A673 (cell line): ENCODE results near the gene LRCH1. TPM values are rescaled to one million over a fixed set of nuclear protein-coding genes. Genes with fewer than 3 reads are reported as not detected.

ENCODE experiments used
- BruUV-seq: library from RNA; stranded (reverse); fragments of 400-500 nt; replicated peaks from 2 replicates; lab custom pipeline; 2021; lab: Mats Ljungman, UMichigan
- CTCF ChIA-PET: fragments of 300-600 bp; sonication (Branson Sonifier 250); formaldehyde crosslinking; loops from one replicate; lab custom pipeline; 2022; ENCODE audit warnings: antibody characterized with exemption; lab: Charles Lee
- POLR2A ChIA-PET: fragments of 300-600 bp; sonication (Branson Sonifier 250); formaldehyde crosslinking; loops from one replicate; lab custom pipeline; 2022; ENCODE audit warnings: antibody characterized with exemption; ENCODE audit not compliant: low non-redundant PET; lab: Charles Lee
- DNase-seq: peaks from one replicate; pipeline ENCODE4 v3.0.0-alpha.2; 2015; ENCODE audit warnings: low spot score
- H3K27ac ChIP-seq: fragments of 200-600 bp; sonication (generic); 2 replicates; pipeline ENCODE4 v1.5.1; 2016; ENCODE audit warnings: mixed run types, low read depth, mild to moderate bottlenecking, mixed read lengths, antibody characterized with exemption, low read length; ENCODE audit not compliant: poor library complexity, severe bottlenecking
- H3K27me3 ChIP-seq: fragments of 200-600 bp; sonication (generic); replicated peaks from 2 replicates; pipeline ENCODE4 v1.6.1; 2017; ENCODE audit warnings: mixed run types, low read depth, mild to moderate bottlenecking, mixed read lengths, antibody characterized with exemption, low read length; ENCODE audit not compliant: insufficient read depth, poor library complexity
- H3K36me3 ChIP-seq: fragments of 200-600 bp; sonication (generic); 2 replicates; pipeline ENCODE4 v1.6.1; 2016; ENCODE audit warnings: mixed run types, mild to moderate bottlenecking, mixed read lengths, antibody characterized with exemption, low read length; ENCODE audit not compliant: insufficient read depth, poor library complexity, severe bottlenecking
- H3K4me1 ChIP-seq: fragments of 200-600 bp; sonication (generic); 2 replicates; pipeline ENCODE4 v1.6.1; 2017; ENCODE audit warnings: mixed run types, mild to moderate bottlenecking, mixed read lengths, antibody characterized with exemption, low read length; ENCODE audit not compliant: insufficient read depth, poor library complexity, severe bottlenecking
- H3K4me3 ChIP-seq: fragments of 200-600 bp; sonication (generic); 2 replicates; pipeline ENCODE4 v1.5.1; 2016; ENCODE audit warnings: low read depth, mixed run types, mild to moderate bottlenecking, mixed read lengths, low read length; ENCODE audit not compliant: poor library complexity, severe bottlenecking
- H3K9me3 ChIP-seq: fragments of 200-600 bp; sonication (generic); 2 replicates; pipeline ENCODE4 v1.6.1; 2016; ENCODE audit warnings: mixed run types, low read depth, mild to moderate bottlenecking, mixed read lengths, antibody characterized with exemption, low read length; ENCODE audit not compliant: poor library complexity, severe bottlenecking
- CTCF ChIP-seq: fragments of 300-800, 200-600 bp; sonication (generic); conservative IDR thresholded peaks from 2 replicates; pipeline ENCODE4 v1.5.1; 2017; ENCODE audit warnings: low read depth, mild to moderate bottlenecking, antibody characterized with exemption, low read length, moderate library complexity, mixed read lengths
- EZH2 ChIP-seq: fragments of 200-600 bp; sonication (generic); IDR thresholded peaks from 2 replicates; pipeline ENCODE4 v1.6.1; 2017; ENCODE audit warnings: borderline replicate concordance, low read depth, mild to moderate bottlenecking, mixed read lengths, antibody characterized with exemption, low read length; ENCODE audit not compliant: poor library complexity, severe bottlenecking
- intact Hi-C: fragments of 100-400 bp; cut with micrococcal nuclease; formaldehyde crosslinking; loops from one replicate; pipeline ENCODE4 v1.10.0; 2022; ENCODE audit not compliant: unreplicated experiment
- total RNA-seq: library from RNA; stranded (reverse); gene quantifications from 2 replicates; pipeline ENCODE4 v1.2.3, GENCODE V29; 2021

Gene LRCH1
- total RNA-seq, 1 experiment from 2014 or later, result 25.3 TPM

DNA sequence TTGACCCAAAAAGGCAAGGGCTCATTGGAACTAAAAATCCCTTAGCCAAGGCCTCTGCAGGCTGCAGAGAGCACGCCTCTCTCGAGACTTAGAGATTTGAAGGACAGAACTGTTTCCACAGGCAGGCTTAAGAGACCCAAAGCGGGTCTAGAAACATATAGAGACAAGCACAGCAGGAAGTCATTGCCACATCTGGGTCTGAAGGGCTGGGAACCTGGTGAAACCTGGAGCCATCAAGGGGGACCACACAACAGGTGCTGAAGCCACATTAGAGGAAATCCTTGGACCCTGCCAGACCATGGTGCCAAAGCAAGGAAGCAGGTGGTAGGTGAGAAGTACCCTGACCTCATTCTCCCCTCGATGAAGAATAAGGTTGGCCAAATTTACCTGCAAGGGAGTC, 33.8 kb upstream of the LRCH1 start:
- no peak for DNase-seq
- intact Hi-C loops, result no loop called here
- CTCF ChIA-PET, result no interaction called here
- H3K27ac ChIP-seq, result no peak overlapping the region
- no peaks in the 10 kb centered on the region for H3K36me3 ChIP-seq
- no peak overlapping the region for H3K4me3 ChIP-seq
- POLR2A ChIA-PET, result no interaction called here
- no peak for TF ChIP-seq CTCF
- no peak for TF ChIP-seq EZH2
- BruUV-seq, result no TSS peak
- H3K27me3 ChIP-seq, result no peaks in the 10 kb centered on the region
- peaks cover 8% of the 10 kb centered on the region for H3K9me3 ChIP-seq
- H3K4me1 ChIP-seq, result peaks cover 26% of the 10 kb centered on the region

DNA sequence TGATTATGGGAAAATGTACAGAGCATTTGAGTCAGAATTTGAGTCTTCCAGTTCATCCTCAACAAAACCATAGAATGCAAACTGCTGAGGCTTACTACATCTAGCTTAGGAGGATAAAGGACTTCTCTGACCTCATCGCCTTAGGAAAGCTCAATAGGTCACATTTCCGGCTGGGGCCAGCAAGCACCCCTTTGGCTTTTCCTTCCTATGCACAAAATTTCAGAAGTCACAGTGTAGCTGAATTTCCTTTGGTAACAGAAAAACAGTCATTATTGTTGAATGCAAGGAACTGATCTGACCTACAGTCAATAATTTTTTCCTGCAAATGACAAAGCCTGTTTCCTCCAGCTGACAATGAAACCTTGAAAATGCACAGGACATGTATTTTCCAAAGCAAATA, 32.8 kb upstream of the LRCH1 start:
- peaks cover 26% of the 10 kb centered on the region for H3K4me1 ChIP-seq
- ChIA-PET POLR2A (interaction anchor here (0.6 kb wide), 1 partner anchor 244 kb away, joined by 6 read pairs; no protein-coding TSS in a partner anchor), CTCF (no interaction called here)
- no peak overlapping the region for H3K27ac ChIP-seq
- no peaks in the 10 kb centered on the region for H3K36me3 ChIP-seq
- peaks cover 8% of the 10 kb centered on the region for H3K9me3 ChIP-seq
- no peaks in the 10 kb centered on the region for H3K27me3 ChIP-seq
- H3K4me3 ChIP-seq, result no peak overlapping the region
- no TSS peak for BruUV-seq
- no peak for DNase-seq
- TF ChIP-seq EZH2, result no peak
- no peak for TF ChIP-seq CTCF
- intact Hi-C loops, result no loop called here

GRCh38 chr13:46521486-46521885, 31.5 kb upstream of the LRCH1 start:
- H3K27me3 ChIP-seq, result no peaks in the 10 kb centered on the region
- TF ChIP-seq EZH2, result no peak
- TF ChIP-seq CTCF, result no peak
- BruUV-seq, result no TSS peak
- intact Hi-C loops, result no loop called here
- H3K27ac ChIP-seq, result no peak overlapping the region
- H3K4me3 ChIP-seq, result no peak overlapping the region
- peaks cover 8% of the 10 kb centered on the region for H3K9me3 ChIP-seq
- CTCF ChIA-PET, result no interaction called here
- POLR2A ChIA-PET, result no interaction called here
- no peaks in the 10 kb centered on the region for H3K36me3 ChIP-seq
- no peak for DNase-seq
- peaks cover 17% of the 10 kb centered on the region for H3K4me1 ChIP-seq
